ENCODE measurements around the gene HDDC2.
"Not testable (repeated sequence)": the region's sequence is repeated elsewhere in the genome, so short reads cannot be mapped to it uniquely, and the experiment has no call there.

The HDDC2 gene

DNA sequence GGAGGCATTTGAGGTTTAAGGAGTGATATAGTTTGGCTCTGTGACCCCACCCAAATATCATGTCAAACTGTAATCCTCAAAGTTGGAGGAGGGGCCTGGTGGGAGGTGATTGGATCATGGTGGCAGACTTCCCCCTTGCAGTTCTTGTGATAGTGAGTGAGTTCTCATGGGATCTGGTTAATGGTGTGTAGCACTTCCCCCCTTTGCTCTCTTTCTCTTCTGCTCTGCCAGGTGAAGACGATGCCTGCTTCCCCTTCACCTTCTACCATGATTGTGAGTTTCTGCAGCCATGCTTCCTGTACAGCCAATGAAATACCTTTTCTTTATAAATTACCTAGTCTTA, 1.7 kb upstream of the HDDC2 start:
- Histone ChIP-seq H3K4me1 (ENCODE audit: control insufficient read depth, insufficient read depth, low read length) (peaks cover 15% of the 10 kb centered on the region), H3K9ac (ENCODE audit: low read depth, low read length) (no peak overlapping the region), H3K27me3 (ENCODE audit: control insufficient read depth, insufficient read depth, low read length) (peaks cover 33% of the 10 kb centered on the region), H3K9me3 (replicated peaks; ENCODE audit: low read length) (no peaks in the 10 kb centered on the region), H3K4me3 (ENCODE audit: low read length) (no peak overlapping the region), H3K4me2 (ENCODE audit: low read length) (no peak overlapping the region), H3K36me3 (ENCODE audit: insufficient read depth, low read length) (peaks cover 18% of the 10 kb centered on the region)

DNA sequence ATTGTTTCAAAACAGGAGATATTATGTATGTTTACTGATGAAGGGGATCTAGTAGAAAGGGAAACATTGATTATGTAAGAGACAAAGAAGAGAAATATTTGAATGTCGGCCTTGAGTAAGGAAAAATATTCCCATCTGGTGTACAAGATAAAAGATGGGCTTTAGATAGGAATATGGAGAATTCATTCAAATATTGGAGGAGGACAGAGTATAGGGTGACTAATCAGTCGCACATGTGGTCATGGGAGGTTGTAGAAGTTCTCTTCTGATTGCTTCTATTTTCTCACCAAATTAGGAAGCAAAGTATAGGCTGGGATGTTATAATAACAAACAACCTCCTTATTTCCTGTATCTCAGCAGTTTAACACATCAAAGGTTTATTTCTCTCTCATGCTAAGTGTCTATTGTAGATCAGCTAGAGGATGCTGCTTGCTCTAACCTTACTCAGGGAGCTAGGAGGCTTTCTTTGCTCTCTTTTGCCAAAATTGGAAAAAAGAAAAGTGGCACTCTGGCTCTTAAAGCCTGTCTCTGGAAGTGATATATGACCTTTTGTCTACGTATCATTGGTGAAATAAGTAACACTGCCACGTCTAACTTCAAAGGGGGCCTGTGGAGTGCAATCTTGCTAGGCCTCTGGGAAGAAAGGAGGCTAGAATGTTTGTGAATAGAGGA, 1.2 kb upstream of the HDDC2 start:
- Histone ChIP-seq H3K9ac (ENCODE audit: low read depth, low read length) (no peak overlapping the region), H3K36me3 (ENCODE audit: insufficient read depth, low read length) (peaks cover 22% of the 10 kb centered on the region), H3K4me3 (ENCODE audit: low read length) (no peak overlapping the region), H3K9me3 (replicated peaks; ENCODE audit: low read length) (no peaks in the 10 kb centered on the region), H3K4me1 (ENCODE audit: control insufficient read depth, insufficient read depth, low read length) (peaks cover 15% of the 10 kb centered on the region), H3K27me3 (ENCODE audit: control insufficient read depth, insufficient read depth, low read length) (peaks cover 28% of the 10 kb centered on the region), H3K4me2 (ENCODE audit: low read length) (no peak overlapping the region)

DNA sequence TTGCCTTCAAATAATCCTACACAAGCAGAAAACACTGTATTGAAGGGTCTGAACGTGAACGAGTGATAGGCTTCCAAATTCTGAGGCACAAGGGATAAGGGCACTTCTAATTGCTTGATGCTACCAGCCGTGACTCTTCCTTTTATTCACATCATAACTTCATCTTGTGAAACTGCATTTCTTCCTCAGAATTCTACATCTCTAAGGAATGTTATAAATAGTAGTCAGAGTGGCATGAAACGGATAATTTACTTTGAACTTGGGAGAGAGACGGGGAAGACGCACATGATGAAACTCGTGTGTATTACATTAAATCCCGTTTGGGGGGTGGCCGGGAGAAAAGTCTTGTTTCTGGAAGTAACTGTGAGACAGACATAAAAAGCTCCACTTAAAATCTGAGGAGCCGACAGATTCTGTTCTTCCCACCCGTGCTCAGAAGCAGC, 754 bp downstream of the HDDC2 start:
- Histone ChIP-seq H3K9ac (ENCODE audit: low read depth, low read length) (peak overlapping the region; percentile 95), H3K36me3 (ENCODE audit: insufficient read depth, low read length) (peaks cover 39% of the 10 kb centered on the region), H3K27me3 (ENCODE audit: control insufficient read depth, insufficient read depth, low read length) (peaks cover 16% of the 10 kb centered on the region), H3K4me2 (ENCODE audit: low read length) (peak overlapping the region; percentile 96), H3K4me1 (ENCODE audit: control insufficient read depth, insufficient read depth, low read length) (peaks cover 15% of the 10 kb centered on the region), H3K9me3 (replicated peaks; ENCODE audit: low read length) (no peaks in the 10 kb centered on the region), H3K4me3 (ENCODE audit: low read length) (peak overlapping the region; percentile 97)

DNA sequence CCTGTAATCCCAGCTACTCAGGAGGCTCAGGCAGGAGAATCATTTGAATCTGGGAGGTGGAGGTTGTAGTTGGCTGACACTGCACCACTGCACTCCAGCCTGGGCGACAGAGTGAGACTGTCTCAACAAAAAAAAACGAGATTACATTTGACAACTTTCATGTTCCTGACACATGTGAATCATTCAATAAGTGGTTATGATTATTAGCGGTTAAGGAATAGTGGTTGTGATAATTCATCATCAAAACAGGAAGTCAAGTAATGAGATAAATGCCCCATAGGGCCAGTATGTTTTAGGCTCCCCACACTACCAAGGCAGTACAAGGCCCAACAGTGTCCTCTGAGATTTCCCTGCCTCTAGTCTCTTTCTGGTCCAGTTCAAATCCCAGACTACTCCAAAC, 2.5 kb downstream of the HDDC2 start:
- H3K27me3 ChIP-seq (ENCODE audit: control insufficient read depth, insufficient read depth, low read length): peaks cover 3% of the 10 kb centered on the region
- H3K4me2 ChIP-seq (ENCODE audit: low read length): peak overlapping the region; percentile 1
- H3K36me3 ChIP-seq (ENCODE audit: insufficient read depth, low read length): peaks cover 50% of the 10 kb centered on the region
- H3K9ac ChIP-seq (ENCODE audit: low read depth, low read length): no peak overlapping the region
- no peaks in the 10 kb centered on the region for H3K9me3 ChIP-seq (replicated peaks; ENCODE audit: low read length)
- no peak overlapping the region for H3K4me3 ChIP-seq (ENCODE audit: low read length)
- H3K4me1 ChIP-seq (ENCODE audit: control insufficient read depth, insufficient read depth, low read length): peaks cover 23% of the 10 kb centered on the region

DNA sequence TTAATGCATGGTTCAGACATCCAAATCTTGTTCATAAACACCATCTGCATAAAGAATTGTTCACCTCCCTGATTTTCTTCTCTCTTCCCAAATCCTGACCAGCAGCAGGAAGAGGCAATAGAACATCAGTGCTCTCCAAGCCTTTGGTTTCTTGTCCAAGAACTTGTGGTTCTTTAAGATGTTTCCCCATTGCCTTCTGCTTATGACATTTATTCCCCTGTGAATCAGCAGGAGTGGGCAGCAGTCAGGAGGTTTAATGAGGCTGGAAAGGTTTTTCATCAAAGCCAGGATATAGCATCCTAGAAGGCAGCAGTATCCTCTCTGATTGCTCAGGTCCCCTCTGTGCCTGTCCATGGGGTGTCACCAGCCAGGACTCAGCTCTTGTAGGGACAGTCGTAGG, 5.3 kb downstream of the HDDC2 start:
- H3K4me3 ChIP-seq (ENCODE audit: low read length): no peak overlapping the region
- H3K27me3 ChIP-seq (ENCODE audit: control insufficient read depth, insufficient read depth, low read length): no peaks in the 10 kb centered on the region
- H3K9ac ChIP-seq (ENCODE audit: low read depth, low read length): no peak overlapping the region
- no peaks in the 10 kb centered on the region for H3K9me3 ChIP-seq (replicated peaks; ENCODE audit: low read length)
- peaks cover 72% of the 10 kb centered on the region for H3K36me3 ChIP-seq (ENCODE audit: insufficient read depth, low read length)
- H3K4me2 ChIP-seq (ENCODE audit: low read length): no peak overlapping the region
- H3K4me1 ChIP-seq (ENCODE audit: control insufficient read depth, insufficient read depth, low read length): peaks cover 23% of the 10 kb centered on the region

DNA sequence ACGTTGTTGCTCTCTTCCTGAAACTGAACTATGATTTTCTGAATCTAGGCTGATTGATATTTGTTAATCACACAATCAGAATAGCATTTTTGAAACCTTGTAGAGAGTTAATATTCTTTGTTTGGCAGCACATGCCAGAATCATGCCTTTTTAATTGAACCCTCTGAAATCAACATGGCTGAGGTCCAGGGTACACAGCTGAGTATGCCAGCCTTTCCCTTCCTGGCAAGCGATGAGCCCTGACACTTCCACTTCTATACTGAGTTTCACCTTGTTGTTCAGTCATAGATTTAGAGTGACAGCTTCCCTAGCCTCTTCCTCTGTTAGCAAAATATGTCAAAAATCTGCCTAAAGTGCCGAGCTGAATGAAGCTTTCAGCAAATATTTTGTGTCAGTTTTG, 6.8 kb downstream of the HDDC2 start:
- Histone ChIP-seq H3K27me3 (ENCODE audit: control insufficient read depth, insufficient read depth, low read length) (no peaks in the 10 kb centered on the region), H3K4me1 (ENCODE audit: control insufficient read depth, insufficient read depth, low read length) (peaks cover 13% of the 10 kb centered on the region), H3K9ac (ENCODE audit: low read depth, low read length) (no peak overlapping the region), H3K9me3 (replicated peaks; ENCODE audit: low read length) (no peaks in the 10 kb centered on the region), H3K4me3 (ENCODE audit: low read length) (no peak overlapping the region), H3K36me3 (ENCODE audit: insufficient read depth, low read length) (peaks cover 80% of the 10 kb centered on the region), H3K4me2 (ENCODE audit: low read length) (no peak overlapping the region)

DNA sequence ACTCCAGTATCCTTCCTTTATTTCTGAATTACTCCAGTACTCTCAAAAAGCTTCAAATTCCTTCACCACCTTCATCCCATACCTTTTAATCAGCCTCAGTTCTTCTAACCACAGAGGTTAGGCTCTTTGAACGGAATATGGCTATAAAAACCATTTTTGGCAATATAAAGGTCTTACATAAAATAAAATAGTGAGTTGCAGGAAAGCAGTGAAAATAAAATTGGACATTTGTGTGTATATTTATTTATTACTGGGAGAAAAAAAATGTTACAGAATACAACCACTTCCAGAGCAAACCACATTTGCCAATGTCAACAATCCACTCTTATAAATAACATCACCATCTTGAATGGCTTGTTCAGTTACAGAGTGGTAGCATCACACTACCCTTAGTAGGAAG, 7.7 kb downstream of the HDDC2 start:
- no peaks in the 10 kb centered on the region for H3K27me3 ChIP-seq (ENCODE audit: control insufficient read depth, insufficient read depth, low read length)
- peaks cover 8% of the 10 kb centered on the region for H3K4me1 ChIP-seq (ENCODE audit: control insufficient read depth, insufficient read depth, low read length)
- H3K4me2 ChIP-seq (ENCODE audit: low read length): no peak overlapping the region
- no peaks in the 10 kb centered on the region for H3K9me3 ChIP-seq (replicated peaks; ENCODE audit: low read length)
- peaks cover 77% of the 10 kb centered on the region for H3K36me3 ChIP-seq (ENCODE audit: insufficient read depth, low read length)
- H3K9ac ChIP-seq (ENCODE audit: low read depth, low read length): no peak overlapping the region
- H3K4me3 ChIP-seq (ENCODE audit: low read length): no peak overlapping the region

DNA sequence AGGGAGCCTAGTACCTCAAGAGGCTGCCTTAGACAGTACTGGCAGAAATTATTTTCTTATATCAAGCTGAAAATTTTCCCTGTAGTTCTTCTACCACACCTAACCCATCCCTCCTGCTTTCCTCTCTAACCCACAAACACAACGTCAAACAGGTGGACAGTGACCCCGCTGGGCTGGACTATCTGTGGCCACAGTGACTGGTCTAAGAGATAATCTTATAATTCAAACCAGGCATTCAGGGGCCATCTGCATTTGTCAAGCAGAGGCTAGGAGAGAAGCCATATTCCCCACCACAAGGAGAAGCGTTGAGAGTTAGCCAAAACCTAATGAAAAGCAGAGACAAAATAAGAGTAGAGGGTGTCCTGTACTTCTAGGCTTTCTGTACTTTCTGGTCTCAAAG, 8.2 kb downstream of the HDDC2 start:
- H3K4me1 ChIP-seq (ENCODE audit: control insufficient read depth, insufficient read depth, low read length): peaks cover 8% of the 10 kb centered on the region
- H3K36me3 ChIP-seq (ENCODE audit: insufficient read depth, low read length): peaks cover 73% of the 10 kb centered on the region
- H3K9ac ChIP-seq (ENCODE audit: low read depth, low read length): no peak overlapping the region
- H3K4me2 ChIP-seq (ENCODE audit: low read length): no peak overlapping the region
- no peaks in the 10 kb centered on the region for H3K27me3 ChIP-seq (ENCODE audit: control insufficient read depth, insufficient read depth, low read length)
- no peaks in the 10 kb centered on the region for H3K9me3 ChIP-seq (replicated peaks; ENCODE audit: low read length)
- H3K4me3 ChIP-seq (ENCODE audit: low read length): no peak overlapping the region

DNA sequence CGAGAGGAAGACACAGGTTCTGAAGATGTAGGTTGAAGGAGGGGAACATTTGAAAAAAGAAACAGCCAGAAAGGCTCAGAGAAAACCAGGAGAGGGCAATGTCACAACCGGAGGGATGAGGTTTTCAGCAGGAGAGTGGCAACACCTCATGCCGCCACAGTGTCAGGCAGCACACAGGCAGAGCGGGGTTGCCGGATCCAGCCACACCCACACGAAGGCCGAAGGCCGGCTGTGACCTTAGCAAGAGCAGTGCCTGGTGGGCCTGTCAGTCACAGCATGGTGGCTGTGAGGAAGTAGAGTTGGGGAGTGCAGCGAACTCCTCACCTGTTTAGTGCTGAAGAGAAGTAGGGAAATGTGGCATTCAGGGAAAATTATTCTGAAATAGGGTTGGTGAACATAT, 14.0 kb downstream of the HDDC2 start:
- peaks cover 58% of the 10 kb centered on the region for H3K36me3 ChIP-seq (ENCODE audit: insufficient read depth, low read length)
- H3K4me3 ChIP-seq (ENCODE audit: low read length): no peak overlapping the region
- H3K4me2 ChIP-seq (ENCODE audit: low read length): no peak overlapping the region
- H3K9ac ChIP-seq (ENCODE audit: low read depth, low read length): no peak overlapping the region
- no peaks in the 10 kb centered on the region for H3K9me3 ChIP-seq (replicated peaks; ENCODE audit: low read length)
- no peaks in the 10 kb centered on the region for H3K27me3 ChIP-seq (ENCODE audit: control insufficient read depth, insufficient read depth, low read length)
- no peaks in the 10 kb centered on the region for H3K4me1 ChIP-seq (ENCODE audit: control insufficient read depth, insufficient read depth, low read length)

DNA sequence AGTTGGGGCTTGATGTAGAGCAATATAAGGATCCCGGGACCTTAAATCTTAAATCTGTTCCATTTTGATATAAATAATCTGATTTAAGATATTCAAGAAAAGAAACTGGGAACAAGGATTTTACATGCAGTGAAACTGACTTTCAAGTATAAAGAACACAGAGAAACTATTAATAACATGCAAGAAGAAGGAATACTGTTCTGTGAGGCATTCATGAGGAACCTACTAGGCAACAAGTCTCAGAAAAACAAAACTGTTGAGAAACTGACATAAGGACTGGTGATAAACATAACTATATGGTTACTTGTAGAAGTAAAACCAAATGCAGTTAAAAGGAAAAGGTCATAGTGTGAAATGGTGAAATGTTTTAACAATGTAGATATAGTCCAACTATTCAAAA, 15.8 kb downstream of the HDDC2 start:
- Histone ChIP-seq H3K4me2 (ENCODE audit: low read length) (no peak overlapping the region), H3K9ac (ENCODE audit: low read depth, low read length) (no peak overlapping the region), H3K4me3 (ENCODE audit: low read length) (no peak overlapping the region), H3K9me3 (replicated peaks; ENCODE audit: low read length) (no peaks in the 10 kb centered on the region), H3K36me3 (ENCODE audit: insufficient read depth, low read length) (peaks cover 44% of the 10 kb centered on the region), H3K27me3 (ENCODE audit: control insufficient read depth, insufficient read depth, low read length) (no peaks in the 10 kb centered on the region), H3K4me1 (ENCODE audit: control insufficient read depth, insufficient read depth, low read length) (no peaks in the 10 kb centered on the region)

DNA sequence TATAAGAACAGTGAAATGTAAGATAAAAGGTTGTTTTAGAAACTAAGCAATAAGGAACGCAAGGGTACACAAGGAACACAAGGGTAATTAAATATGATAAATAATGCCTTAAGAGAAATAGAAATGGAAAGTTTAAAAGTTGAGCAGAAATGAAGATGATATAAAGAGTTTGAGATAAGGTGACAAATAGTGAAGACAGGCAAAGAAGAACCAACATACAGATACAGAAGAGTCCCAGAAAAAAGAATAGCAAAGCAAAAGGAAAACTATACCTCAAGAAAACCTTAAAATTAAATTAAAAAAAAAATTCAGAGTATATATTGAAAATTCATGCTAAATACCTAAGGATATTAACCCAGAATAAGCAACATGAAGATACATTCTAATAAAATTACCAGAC, 16.4 kb downstream of the HDDC2 start:
- Histone ChIP-seq H3K36me3 (ENCODE audit: insufficient read depth, low read length) (peaks cover 46% of the 10 kb centered on the region), H3K4me3 (ENCODE audit: low read length) (no peak overlapping the region), H3K9ac (ENCODE audit: low read depth, low read length) (no peak overlapping the region)

DNA sequence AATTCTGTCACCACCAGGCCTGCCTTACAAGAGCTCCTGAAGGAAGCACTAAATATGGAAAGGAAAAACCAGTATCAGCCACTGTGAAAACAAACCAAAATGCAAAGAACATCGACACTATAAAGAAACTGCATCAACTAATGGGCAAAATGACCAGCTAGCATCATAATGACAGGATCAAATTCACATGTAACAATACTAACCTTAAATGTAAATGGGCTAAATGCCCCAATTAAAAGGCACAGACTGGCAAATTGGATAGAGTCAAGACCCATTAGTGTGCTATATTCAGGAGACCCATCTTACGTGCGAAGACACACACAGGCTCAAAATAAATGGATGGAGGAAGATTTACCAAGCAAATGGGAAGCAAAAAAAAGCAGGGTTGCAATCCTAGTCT, 19.3 kb downstream of the HDDC2 start:
- H3K36me3 ChIP-seq (ENCODE audit: insufficient read depth, low read length): peaks cover 34% of the 10 kb centered on the region
- H3K4me3 ChIP-seq (ENCODE audit: low read length); H3K27me3 ChIP-seq (ENCODE audit: control insufficient read depth, insufficient read depth, low read length); H3K4me1 ChIP-seq (ENCODE audit: control insufficient read depth, insufficient read depth, low read length); H3K4me2 ChIP-seq (ENCODE audit: low read length); H3K9ac ChIP-seq (ENCODE audit: low read depth, low read length); H3K9me3 ChIP-seq (replicated peaks; ENCODE audit: low read length): not testable (repeated sequence)

More for the DNA sequence above, 16.4 kb downstream of the HDDC2 start:
- Histone ChIP-seq H3K9me3 (replicated peaks; ENCODE audit: low read length) (no peaks in the 10 kb centered on the region), H3K4me2 (ENCODE audit: low read length) (no peak overlapping the region), H3K4me1 (ENCODE audit: control insufficient read depth, insufficient read depth, low read length) (no peaks in the 10 kb centered on the region), H3K27me3 (ENCODE audit: control insufficient read depth, insufficient read depth, low read length) (no peaks in the 10 kb centered on the region)

Data from skeletal muscle satellite cell (primary cell).